SKM-1 (cell line): ENCODE data around the gene AHI1.
A peak's percentile ranks its signal among the peaks of the same experiment; 100 is the strongest.
"Not testable (repeated sequence)": the region's sequence is repeated elsewhere in the genome, so short reads cannot be mapped to it uniquely, and the experiment has no call there.

Experiments used
- DNase-seq: peaks from one replicate; lab custom pipeline; 2025; ENCODE audit not compliant: unreplicated experiment; lab: John Stamatoyannopoulos, UW

Gene AHI1

DNA sequence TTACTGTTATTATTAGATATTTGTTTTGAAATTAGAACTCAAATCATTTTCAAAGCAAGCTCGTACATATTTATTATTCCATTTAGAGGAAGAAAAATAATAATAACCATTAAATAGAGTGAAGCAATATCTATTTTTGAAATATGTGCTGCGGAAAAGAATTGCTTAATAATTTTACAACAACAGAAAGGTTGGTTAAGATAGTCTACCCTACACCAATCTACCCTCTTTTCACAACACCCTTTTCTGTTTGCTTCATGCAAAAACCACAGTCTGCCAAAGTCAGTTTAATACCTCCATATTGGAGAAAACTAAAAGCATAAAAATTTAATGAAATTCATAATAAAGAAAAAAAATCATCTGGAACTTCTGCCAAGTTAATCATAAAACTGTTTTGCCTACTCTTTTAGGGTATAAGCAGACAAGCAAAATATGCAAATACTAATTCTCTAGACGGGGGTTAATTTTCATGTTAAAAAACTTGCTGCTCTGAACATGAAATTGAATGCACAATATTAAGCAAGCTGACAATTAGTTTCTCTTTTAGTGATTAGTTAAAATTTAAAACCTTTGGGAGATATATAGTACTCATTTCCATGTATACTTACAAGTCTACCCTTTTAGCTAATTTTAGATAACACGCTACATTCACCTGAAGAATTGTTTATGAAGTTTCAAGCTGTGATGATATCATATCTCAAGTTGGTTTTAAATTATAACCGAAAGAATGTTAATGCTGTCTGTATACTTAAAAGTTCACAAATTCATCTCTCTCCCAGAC is 100.2 kb downstream of the AHI1 start:
- peak; percentile 19 for DNase-seq

DNA sequence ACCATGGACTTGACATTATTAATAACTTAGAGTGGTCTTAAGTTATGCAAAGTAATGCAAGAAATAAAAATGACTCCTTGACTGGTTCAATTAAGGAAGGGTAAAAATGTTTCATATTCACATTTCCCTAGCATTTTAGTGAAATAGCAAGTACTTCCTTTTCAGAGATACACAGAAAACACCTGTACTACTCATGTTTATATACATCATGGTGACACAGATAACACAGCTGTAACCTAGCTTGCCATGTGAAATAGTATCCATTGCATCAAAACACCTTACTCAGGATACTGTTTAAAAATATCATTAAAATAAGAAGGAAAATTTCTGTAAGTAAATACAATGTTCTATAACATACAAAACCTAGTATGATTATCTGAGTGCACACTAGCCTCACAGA is 102.4 kb downstream of the AHI1 start:
- DNase-seq = no peak

DNA sequence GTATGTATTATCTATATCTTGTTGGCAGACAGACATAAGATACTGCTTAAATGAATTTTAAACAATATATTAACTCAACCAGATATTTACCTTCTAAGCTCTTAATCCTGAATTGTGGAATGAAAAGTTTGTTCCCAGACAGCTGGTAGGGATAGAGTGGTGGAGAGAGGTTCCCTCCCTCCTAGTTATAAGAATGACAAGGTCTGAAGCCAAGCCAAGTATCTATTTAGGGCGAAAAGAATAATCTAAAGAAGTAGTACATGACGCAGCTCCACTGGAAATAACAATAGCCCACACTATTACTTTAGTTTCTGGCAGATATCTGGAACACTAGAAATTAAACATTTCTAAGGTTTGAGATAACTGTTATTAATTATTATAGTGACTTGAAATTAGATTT is 104.3 kb downstream of the AHI1 start:
- DNase-seq = no peak

DNA sequence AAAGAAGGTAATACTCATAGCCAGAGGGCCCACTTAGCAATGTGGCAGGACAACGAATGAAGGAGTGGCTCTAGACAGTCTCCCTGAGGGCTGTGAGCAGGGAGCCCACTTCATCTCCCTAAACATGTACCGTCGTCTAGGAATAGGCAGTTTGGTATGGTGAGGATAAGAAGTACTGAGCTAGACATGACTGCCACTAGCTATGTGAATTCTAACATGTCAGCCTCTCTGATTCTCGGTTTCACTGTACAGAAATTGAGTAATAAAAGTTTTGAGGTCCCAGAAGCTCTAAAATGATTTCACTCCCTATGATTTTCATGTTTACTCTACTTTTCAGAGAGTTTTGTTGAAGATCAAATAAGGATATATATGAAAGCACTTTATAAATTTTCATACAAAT is 107.1 kb downstream of the AHI1 start:
- DNase-seq = no peak

DNA sequence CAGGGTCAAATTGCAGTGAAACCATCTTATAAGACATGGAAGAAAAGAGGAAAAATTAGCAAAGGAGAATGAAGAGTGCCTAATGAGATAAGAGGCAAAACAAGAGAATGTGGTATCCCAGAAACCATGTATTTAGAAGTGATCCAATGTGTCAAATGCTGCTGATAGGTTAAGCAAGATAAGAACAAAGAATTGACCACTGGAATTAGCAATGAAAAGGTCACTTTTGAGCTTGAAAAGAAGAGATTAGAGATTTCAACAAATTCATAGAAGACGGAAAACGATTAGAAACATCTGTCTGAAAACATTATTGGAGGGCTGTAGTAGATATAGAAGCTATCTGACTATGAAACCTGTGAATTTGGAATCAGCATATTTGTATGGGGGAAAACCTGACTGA is 112.2 kb downstream of the AHI1 start:
- DNase-seq = no peak

DNA sequence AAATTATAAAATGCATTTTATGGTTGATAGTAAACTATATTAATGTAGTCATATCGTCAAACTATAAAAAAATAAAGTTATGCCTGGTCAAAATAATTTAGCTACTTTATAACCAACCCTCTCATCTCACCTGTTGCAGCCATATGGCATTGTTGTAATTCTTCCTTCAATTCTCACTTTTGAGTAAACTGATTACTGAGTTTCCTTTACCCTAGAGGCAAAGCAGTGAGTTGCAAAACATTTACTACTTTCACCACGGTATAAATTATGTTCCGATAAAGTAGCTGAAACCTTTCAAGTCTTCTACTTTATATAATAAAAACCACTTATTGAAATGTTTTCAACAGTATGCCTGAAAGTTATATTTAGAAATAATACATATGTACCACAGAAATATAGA is 113.8 kb downstream of the AHI1 start:
- no peak for DNase-seq

DNA sequence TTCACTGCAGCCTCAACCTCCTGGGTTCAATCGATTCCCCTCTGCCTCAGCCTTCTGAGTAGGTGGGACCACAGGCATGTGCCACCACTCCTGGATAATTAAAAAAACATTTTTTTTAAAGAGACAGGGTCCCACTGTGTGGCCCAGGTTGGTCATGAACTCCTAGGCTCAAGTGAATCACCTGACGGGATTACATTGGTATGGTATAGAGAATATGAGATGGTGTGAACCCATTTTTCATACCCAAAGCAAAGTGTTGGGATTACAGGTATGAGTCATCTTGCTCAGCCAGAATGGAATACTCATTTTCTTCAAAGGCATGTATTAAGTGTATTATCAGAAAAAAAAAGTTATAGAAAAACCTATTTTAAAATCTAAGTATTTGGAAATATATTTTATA is 114.2 kb downstream of the AHI1 start:
- no peak for DNase-seq

DNA sequence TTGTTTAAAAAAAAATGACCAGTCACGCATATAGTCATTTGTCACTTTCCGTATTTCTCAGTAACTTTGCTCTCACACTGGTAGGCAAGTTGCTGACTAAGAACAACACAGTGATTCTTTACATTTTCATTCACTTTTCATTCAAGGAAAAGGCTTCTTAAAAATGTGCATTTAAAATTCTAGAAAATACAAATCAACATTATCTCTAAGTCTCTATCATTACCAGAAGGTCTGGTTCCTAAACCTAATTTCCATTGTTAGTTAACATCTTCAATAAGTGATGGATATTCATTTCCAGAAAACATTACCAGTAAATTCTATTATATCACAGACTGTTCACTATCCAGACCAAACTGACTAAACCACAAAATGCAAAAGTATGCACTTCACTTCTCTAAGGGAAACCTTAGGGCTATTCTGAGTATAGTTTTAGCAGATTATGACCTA is 115.3 kb downstream of the AHI1 start:
- DNase-seq = no peak

DNA sequence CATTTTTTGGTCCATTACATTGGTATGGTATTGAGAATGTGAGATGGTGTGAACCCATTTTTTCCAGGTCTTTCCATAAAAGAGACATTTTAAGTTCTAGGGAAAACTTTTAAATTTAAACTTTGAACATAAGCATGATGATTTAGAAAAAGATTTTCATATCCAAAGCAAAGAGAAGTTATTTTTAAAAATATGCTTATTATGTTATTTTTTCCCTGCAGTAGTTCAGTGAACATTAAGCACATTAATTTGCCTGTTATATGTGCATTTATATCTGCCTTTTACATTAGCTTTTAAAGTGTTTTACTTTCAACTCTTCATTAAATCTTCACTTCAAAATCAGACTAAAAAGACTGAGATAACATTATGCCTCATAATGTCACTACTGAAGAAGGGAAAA is 116.7 kb downstream of the AHI1 start:
- DNase-seq = no peak

DNA sequence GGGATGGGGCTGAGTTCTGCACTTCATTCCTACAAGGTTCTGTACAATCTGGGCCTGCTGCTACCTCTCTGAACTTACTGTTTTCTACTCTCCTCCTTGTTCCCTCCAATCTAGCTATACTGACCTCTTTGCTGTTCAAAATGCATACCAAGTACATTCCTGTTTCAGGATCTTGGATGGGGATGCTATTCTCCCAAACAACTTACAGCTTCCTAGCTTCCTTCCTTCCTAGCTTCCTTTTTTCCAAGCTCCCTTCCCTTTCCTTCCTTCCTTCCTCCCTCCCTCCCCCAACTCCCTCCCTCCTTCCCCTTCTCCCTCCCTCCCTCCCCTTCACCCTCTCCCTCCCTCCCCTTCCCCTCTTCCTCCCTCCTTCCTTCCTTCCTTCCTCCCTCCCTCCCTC is 117.9 kb downstream of the AHI1 start:
- no peak for DNase-seq

DNA sequence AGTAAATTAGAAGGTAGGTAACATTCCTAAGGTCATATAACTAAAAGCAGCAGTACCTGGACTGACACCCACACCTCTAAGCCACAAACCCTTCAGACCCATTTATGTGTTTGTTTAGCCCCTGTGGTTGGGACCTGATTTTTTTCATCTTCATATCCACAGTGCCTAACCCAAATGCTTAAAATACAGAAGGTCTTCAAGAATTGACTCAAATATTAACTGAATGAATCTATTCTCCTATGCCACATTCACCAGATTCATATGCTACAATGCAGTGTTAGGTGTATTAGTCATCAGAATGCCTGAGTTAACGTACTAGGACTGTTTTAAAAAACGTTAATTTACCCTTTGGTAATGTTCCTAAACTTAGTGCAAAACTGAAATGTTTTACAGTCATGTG is 124.8 kb downstream of the AHI1 start:
- no peak for DNase-seq

DNA sequence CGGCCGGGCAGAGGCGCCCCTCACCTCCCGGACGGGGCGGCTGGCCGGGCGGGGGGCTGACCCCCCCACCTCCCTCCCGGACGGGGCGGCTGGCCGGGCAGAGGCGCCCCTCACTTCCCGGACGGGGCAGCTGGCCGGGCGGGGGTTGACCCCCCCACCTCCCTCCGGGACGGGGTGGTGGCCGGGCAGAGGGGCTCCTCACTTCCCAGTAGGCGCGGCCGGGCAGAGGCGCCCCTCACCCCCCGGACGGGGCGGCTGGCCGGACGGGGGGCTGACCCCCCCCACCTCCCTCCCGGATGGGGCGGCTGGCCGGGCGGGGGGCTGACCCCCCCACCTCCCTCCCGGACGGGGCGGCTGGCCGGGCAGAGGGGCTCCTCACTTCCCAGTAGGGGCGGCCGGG is 133.9 kb downstream of the AHI1 start:
- DNase-seq = not testable (repeated sequence)

DNA sequence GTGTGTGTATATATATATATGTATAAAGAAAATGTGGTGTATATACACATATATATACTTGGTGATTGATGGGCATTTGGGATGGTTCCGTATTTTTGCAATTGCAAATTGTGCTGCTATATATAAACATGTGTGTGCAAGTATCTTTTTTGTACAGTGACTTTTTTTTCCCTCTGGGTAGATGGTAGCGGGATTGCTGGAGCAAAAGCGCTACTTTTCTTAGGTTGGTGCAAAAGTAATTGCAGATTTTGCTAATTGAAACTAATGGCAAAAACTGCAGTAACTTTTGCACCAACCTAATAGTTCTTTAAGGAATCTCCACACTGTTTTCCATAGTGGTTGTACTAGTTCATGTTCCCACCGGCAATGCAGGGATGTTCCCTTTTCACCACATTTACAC is 135.4 kb downstream of the AHI1 start:
- DNase-seq = no peak

DNA sequence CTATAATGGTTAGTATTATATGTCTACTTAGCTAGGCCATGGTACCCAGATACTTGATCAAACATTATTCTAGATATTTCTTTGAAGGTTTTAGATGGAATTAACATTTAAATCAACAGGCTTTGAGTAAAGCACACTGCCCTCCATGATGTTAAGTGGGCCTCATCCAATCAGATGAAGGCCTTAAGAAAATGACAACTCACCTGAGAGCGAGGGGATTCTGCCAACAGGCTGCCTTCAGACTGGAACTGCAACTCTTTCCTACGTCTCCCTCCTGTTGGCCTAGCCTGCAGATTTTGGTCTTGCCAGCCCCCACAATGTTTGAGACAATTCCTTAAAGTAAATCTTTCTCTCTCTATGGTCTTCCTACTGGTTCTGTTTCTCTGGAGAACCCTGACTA is 137.3 kb downstream of the AHI1 start:
- no peak for DNase-seq

DNA sequence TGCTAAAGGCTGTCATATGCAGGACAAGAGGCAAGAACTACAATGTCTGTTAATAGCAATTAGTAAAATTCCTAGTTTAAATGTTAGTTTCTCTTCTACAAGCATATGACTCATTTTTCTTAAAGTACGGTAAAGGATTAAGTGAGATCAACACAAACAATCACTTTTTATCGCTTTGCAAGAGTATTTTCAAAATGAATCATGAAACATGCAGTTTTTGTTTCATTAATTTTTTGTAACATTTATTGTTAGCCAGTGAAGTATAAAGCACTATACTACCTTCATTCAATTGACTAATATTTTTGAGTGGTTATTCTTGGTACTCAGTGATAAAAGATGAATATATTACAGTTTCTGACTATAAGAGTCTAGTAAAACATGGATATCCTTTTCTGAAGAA is 138.6 kb downstream of the AHI1 start:
- no peak for DNase-seq

DNA sequence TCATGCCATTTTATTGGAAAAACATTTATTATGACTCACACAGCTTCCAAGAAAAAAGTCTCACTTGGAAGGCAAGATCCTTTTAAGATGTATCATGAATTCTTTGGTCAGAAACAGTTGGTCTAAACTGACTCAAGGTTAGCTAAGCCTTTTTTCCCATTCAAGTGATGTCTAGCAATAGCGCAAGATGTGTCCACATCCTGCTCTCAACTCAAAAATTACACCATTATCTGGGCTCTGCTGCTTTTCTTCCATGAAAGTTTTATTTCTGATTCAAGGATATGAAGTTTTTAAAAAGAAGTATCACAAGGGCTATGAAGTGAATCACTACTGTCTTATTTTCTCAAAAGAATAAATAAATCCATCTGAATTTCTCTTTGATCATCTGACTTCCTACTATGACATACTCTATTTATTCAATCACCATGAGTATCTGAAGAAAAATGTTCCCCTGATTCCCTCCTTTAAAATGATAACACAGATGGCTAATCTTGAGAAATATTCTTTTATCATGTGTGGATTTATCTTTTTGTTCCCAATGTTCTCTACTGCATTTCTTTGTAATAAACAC is 139.2 kb downstream of the AHI1 start:
- DNase-seq = no peak

DNA sequence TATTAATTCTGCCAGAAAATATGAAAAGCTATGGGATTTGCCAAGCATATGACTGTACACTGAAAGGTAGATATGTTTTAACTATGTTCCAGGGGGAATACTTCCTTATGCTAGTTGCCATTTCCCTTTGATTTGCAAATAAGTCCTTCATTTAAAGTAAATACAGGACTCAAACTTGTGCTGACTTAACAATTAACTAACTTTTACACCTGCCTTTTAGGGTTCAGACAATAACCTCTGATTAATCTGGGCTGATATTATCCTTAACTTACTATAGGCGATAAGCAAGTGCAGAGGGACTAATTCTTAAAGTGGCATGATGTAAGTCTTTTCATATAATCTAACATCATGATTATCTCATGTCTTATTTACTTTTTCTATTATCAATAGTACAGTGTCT is 143.1 kb downstream of the AHI1 start:
- DNase-seq = no peak

DNA sequence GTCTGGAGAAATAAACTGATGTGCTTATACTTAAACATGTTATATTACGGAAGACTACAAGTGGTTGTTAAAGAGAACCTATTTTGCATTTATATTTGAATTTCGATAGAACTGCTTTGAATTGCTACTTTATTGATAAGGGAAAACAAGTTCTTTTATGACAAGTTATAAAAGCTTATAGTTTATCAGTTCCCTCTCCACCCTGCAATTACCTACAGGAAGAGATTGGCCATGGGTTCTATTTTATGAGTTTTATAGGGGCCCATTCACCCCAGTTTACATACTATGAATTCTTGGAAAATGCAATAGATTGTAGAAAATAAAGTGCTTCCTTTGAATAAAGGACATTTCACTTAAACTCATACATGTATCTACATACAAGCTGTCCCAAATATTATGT is 144.4 kb downstream of the AHI1 start:
- DNase-seq = no peak

DNA sequence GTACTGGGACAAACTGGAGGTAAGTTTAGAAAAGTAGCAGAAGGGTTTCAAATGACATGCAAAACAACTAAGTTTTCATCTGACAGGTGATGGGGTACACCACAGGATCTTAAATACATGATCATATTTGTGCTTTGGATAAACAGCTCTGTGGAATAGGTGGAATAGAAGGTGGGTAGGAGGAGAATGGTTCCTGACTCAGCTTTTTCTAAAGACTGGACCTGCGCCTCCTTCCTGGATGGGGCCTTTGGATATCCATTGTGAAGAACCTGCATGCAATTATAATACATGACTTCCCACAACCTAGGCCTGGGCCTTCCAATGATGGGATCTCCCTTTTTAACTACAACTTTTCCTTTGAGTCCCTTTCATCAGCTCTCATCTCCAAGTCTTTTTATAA is 145.9 kb downstream of the AHI1 start:
- DNase-seq = no peak

DNA sequence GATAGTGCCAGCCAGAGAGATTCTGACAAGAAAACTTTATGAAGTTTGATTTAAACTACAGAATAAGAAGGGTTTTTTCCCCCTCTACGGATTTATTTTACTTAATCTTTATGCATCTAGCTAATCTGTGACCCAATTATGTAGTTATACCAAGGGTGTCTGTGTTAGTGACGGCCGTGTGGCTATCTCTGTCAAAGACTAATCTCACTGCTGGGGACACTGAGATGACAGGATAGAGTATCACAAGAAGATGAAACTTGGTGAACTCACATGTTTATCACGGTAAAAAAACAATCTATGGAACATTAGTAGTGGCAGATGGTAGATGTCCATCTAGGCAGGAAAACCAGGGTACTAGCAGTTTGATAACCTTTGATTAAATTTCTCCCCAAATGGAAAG is 149.7 kb downstream of the AHI1 start:
- DNase-seq = no peak

DNA sequence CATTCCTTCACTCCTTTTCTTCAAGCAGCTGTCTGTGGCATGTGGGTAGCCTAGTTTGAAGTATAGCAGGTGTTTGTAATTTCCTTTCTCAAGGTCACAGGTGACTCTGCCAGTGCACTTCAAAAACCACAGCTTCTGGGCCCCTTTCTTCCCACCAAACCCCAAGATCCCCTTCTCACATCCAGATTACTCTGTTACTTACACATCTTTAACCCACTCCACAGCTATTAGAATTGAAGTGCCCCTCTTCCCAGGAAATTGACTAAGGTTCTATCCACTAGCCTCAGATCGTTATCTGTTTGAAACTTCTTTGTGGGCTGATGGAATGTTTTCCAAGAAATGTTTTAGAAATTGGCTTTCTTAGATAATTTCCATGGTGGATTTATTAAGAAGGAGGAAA is 150.8 kb downstream of the AHI1 start:
- no peak for DNase-seq

DNA sequence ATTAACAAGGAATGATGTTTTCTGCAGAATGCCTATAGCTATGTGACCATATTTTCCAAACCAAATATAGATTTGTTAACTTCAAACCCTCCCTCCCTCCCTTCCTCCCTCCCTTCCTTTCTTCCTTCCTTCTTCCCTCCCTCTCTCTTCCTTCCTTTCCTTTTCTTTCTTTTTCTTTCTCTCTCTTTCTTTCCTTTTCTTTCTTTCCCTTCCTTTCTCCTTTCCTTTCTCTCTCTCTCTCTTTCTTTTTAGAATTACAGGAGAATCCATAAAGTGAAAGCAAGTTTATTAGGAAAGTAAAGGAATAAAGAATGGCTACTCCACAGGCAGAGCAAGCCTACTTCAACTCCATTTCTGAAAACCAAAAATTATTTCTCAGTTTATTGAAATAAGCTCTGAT is 153.0 kb downstream of the AHI1 start:
- DNase-seq = no peak

DNA sequence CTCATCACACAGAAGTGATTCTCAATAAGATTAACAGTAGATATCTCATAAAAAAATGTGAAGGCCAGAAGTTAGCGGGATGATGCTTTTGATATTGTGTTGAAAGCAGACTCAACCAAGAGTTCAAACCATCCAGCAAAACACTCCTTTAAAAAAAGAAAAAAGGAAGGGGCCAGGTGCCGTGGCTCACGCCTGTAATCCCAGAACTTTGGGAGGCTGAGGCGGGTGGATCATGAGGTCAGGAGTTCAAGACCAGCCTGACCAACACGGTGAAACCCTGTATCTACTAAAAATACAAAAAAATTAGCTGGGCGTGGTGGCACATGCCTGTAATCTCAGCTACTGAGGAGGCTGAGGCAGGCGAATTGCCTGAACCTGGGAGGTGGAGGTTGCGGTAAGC is 157.6 kb downstream of the AHI1 start:
- DNase-seq = not testable (repeated sequence)
